Vagina (tissue), 2 donors: ENCODE measurements around the gene SFXN3.

Experiments used
- CTCF ChIP-seq, 3 experiments: fragments of 450-650 bp in 2 of 3; fragments of 200-600 bp in 1 of 3; sonication (generic) in 1 of 3; IDR thresholded peaks; one replicate each; pipeline ENCODE4 v1.5.1; 2017 to 2019; ENCODE audit warnings: antibody characterized with exemption in 3 of 3, mild to moderate bottlenecking in 2 of 3, moderate library complexity in 2 of 3
- POLR2A ChIP-seq, 2 donors: fragments of 450-650 bp; IDR thresholded peaks; one replicate each; pipeline ENCODE4 v1.6.1; 2017; ENCODE audit warnings: antibody characterized with exemption in 2 of 2, mild to moderate bottlenecking in 2 of 2, moderate library complexity in 2 of 2

- TF ChIP-seq POLR2A (IDR thresholded peaks at IDR 0.05), result no peak
- TF ChIP-seq CTCF (IDR thresholded peaks at IDR 0.05), result no peak
These were observed 25.7 kb upstream of the SFXN3 start for GRCh38 chr10:101005361-101005760.
